Prostate gland (tissue), 2 donors: Measurements from ENCODE around the gene SLC25A46. TPM values are rescaled to one million over a fixed set of nuclear protein-coding genes. Genes with fewer than 3 reads are reported as not detected.

Experiments used
- total RNA-seq, 2 donors: library from RNA; depleted of rRNA; stranded (reverse); fragments of >200 nt; gene quantifications; one replicate each; pipeline ENCODE4 v1.1.0, GENCODE V29; 2016

The SLC25A46 gene
- total RNA-seq, 2 donors from 2014 or later: 35.6 to 44.7 TPM

Other genes starting within 250 kb of the SLC25A46 start
- 10 to 100 TPM in 1 of 2 donors, 1 to 10 TPM in 1; 5.1 to 11.3 TPM for gene TMEM232, start 12.3 kb upstream of the SLC25A46 start, total RNA-seq